T-helper 9 cell (primary cell): ENCODE results near the gene ETFDH.
"Not testable (repeated sequence)": the region's sequence is repeated elsewhere in the genome, so short reads cannot be mapped to it uniquely, and the experiment has no call there.

Experiments
- DNase-seq: peaks from one replicate; pipeline ENCODE4 v3.0.0-alpha.2; 2020

ETFDH gene

GRCh38 chr4:158681629-158682028, 9.5 kb downstream of the ETFDH start:
- DNase-seq, result no peak

GRCh38 chr4:158682066-158682465, 10.0 kb downstream of the ETFDH start:
- DNase-seq, result no peak

GRCh38 chr4:158688813-158689212, 16.7 kb downstream of the ETFDH start:
- DNase-seq, result no peak

- DNase-seq, result no peak
These were observed 32.2 kb downstream of the ETFDH start for GRCh38 chr4:158704274-158704673.

GRCh38 chr4:158710814-158711213, 38.7 kb downstream of the ETFDH start:
- DNase-seq, result no peak

GRCh38 chr4:158712622-158713021, 40.5 kb downstream of the ETFDH start:
- DNase-seq, result not testable (repeated sequence)

- DNase-seq, result no peak
These were observed 42.8 kb downstream of the ETFDH start for GRCh38 chr4:158714937-158715336.

GRCh38 chr4:158715802-158716201, 43.7 kb downstream of the ETFDH start:
- DNase-seq, result no peak

GRCh38 chr4:158721680-158722079, 49.6 kb downstream of the ETFDH start:
- DNase-seq, result no peak

GRCh38 chr4:158722291-158722916, 50.3 kb downstream of the ETFDH start:
- no peak for DNase-seq

GRCh38 chr4:158722917-158723793, 51.1 kb downstream of the ETFDH start, which contains the start of gene PPID:
PPID (minus strand) TSS chr4:158723396; CDS start chr4:158723288, 108 bp downstream.
- peak; percentile 69 for DNase-seq

- no peak for DNase-seq
These were observed 52.5 kb downstream of the ETFDH start for GRCh38 chr4:158724637-158725036.

- DNase-seq, result no peak
These were observed 54.5 kb downstream of the ETFDH start for GRCh38 chr4:158726633-158727032.

GRCh38 chr4:158728236-158728635, 56.1 kb downstream of the ETFDH start:
- DNase-seq, result no peak

GRCh38 chr4:158729716-158730559, 57.8 kb downstream of the ETFDH start:
- DNase-seq, result peak; percentile 32

- no peak for DNase-seq
These were observed 66.8 kb downstream of the ETFDH start for GRCh38 chr4:158738866-158739265.

GRCh38 chr4:158739600-158739999, 67.5 kb downstream of the ETFDH start:
- DNase-seq, result no peak

- DNase-seq, result no peak
These were observed 69.4 kb downstream of the ETFDH start for GRCh38 chr4:158741326-158742021.

- not testable (repeated sequence) for DNase-seq
These were observed 74.4 kb downstream of the ETFDH start for GRCh38 chr4:158746537-158746936.

GRCh38 chr4:158750379-158750778, 78.3 kb downstream of the ETFDH start:
- DNase-seq, result no peak

GRCh38 chr4:158754385-158755180, 82.5 kb downstream of the ETFDH start:
- DNase-seq, result no peak

- DNase-seq, result not testable (repeated sequence)
These were observed 83.7 kb downstream of the ETFDH start for GRCh38 chr4:158755819-158756218.
